SH-SY5Y (cell line): ENCODE results near the gene MAP3K4.

Source experiments
- GATA2 ChIP-seq: IDR thresholded peaks from 2 replicates; pipeline ENCODE4 v1.6.1; 2011; ENCODE audit warnings: mild to moderate bottlenecking, low read depth, low read length
- GATA3 ChIP-seq: IDR thresholded peaks from 2 replicates; pipeline ENCODE4 v1.6.1; 2011; ENCODE audit warnings: low read depth, mild to moderate bottlenecking, low read length, moderate library complexity

- TF ChIP-seq GATA2 = no peak
- no peak for TF ChIP-seq GATA3
Observed at GRCh38 chr6:161139766-161140553, 148.4 kb downstream of the MAP3K4 start.
